Chondrocyte (in vitro differentiated cells): ENCODE measurements around the gene FYCO1. TPM values are rescaled to one million over a fixed set of nuclear protein-coding genes. Genes with fewer than 3 reads are reported as not detected.

ENCODE experiments used
- DNase-seq: peaks from one replicate; pipeline ENCODE4 v3.0.0; 2021; ENCODE audit warnings: mixed read lengths, low spot score
- H3K27ac Mint-ChIP-seq: one replicate; pipeline ENCODE4 v1.8.0; 2021; ENCODE audit warnings: mild to moderate bottlenecking, moderate library complexity, mixed read lengths; ENCODE audit not compliant: unreplicated experiment
- H3K27me3 Mint-ChIP-seq: 2 replicates; pipeline ENCODE4 v1.8.0; 2021; ENCODE audit warnings: low read depth, mixed read lengths
- H3K36me3 Mint-ChIP-seq: 2 replicates; pipeline ENCODE4 v1.8.0; 2021; ENCODE audit warnings: low read depth, mixed read lengths
- H3K4me1 Mint-ChIP-seq: 2 replicates; pipeline ENCODE4 v1.8.0; 2021; ENCODE audit warnings: low read depth, mild to moderate bottlenecking, mixed read lengths
- H3K4me3 Mint-ChIP-seq: one replicate; pipeline ENCODE4 v1.8.0; 2021; ENCODE audit warnings: mild to moderate bottlenecking, moderate library complexity, mixed read lengths; ENCODE audit not compliant: unreplicated experiment
- H3K9me3 Mint-ChIP-seq: 2 replicates; pipeline ENCODE4 v1.8.0; 2021; ENCODE audit warnings: low read depth, mixed read lengths
- CTCF ChIP-seq: fragments of 200-600 bp; sonication (generic); IDR thresholded peaks from 2 replicates; pipeline ENCODE4 v1.5.0; 2021; ENCODE audit warnings: antibody characterized with exemption, mild to moderate bottlenecking, moderate library complexity
- total RNA-seq: library from RNA; stranded (reverse); gene quantifications from 3 replicates; pipeline ENCODE4 v1.2.1, GENCODE V29; 2021

FYCO1 gene
- total RNA-seq, 1 donor from 2014 or later, result 31.6 TPM

GRCh38 chr3:45994419-45995235 is 997 bp downstream of the FYCO1 start:
- Mint-ChIP-seq H3K4me3 (peak overlapping the region; percentile 81), H3K4me1 (peaks cover 19% of the 10 kb centered on the region), H3K27ac (no peak overlapping the region), H3K27me3 (peaks cover 7% of the 10 kb centered on the region), H3K9me3 (no peaks in the 10 kb centered on the region), H3K36me3 (no peaks in the 10 kb centered on the region)
- DNase-seq, result no peak
- TF ChIP-seq CTCF, result peak; percentile 6

GRCh38 chr3:45993421-45994027 is 2.1 kb downstream of the FYCO1 start:
- no peak overlapping the region for H3K27ac Mint-ChIP-seq
- H3K4me3 Mint-ChIP-seq, result no peak overlapping the region
- no peaks in the 10 kb centered on the region for H3K36me3 Mint-ChIP-seq

GRCh38 chr3:45992821-45993221 is 2.8 kb downstream of the FYCO1 start:
- H3K27ac Mint-ChIP-seq, result no peak overlapping the region
- H3K36me3 Mint-ChIP-seq, result no peaks in the 10 kb centered on the region
- no peak for DNase-seq
- H3K4me3 Mint-ChIP-seq, result no peak overlapping the region
- H3K9me3 Mint-ChIP-seq, result no peaks in the 10 kb centered on the region
- peaks cover under 1% of the 10 kb centered on the region for H3K27me3 Mint-ChIP-seq
- H3K4me1 Mint-ChIP-seq, result peaks cover 36% of the 10 kb centered on the region
- no peak for TF ChIP-seq CTCF

More at GRCh38 chr3:45993421-45994027, 2.1 kb downstream of the FYCO1 start:
- no peaks in the 10 kb centered on the region for H3K9me3 Mint-ChIP-seq
- peaks cover 29% of the 10 kb centered on the region for H3K4me1 Mint-ChIP-seq
- DNase-seq, result no peak
- TF ChIP-seq CTCF, result no peak
- peaks cover 6% of the 10 kb centered on the region for H3K27me3 Mint-ChIP-seq

GRCh38 chr3:45992133-45992729 is 3.4 kb downstream of the FYCO1 start:
- Mint-ChIP-seq H3K36me3 (no peaks in the 10 kb centered on the region), H3K27ac (no peak overlapping the region), H3K4me3 (no peak overlapping the region), H3K9me3 (no peaks in the 10 kb centered on the region), H3K4me1 (peaks cover 42% of the 10 kb centered on the region), H3K27me3 (no peaks in the 10 kb centered on the region)
- no peak for DNase-seq
- no peak for TF ChIP-seq CTCF

- TF ChIP-seq CTCF, result no peak
- Mint-ChIP-seq H3K9me3 (no peaks in the 10 kb centered on the region), H3K4me3 (no peak overlapping the region), H3K27me3 (no peaks in the 10 kb centered on the region), H3K36me3 (no peaks in the 10 kb centered on the region), H3K27ac (no peak overlapping the region), H3K4me1 (peaks cover 50% of the 10 kb centered on the region)
- DNase-seq, result no peak
These were observed 4.3 kb downstream of the FYCO1 start for GRCh38 chr3:45991341-45991740.
